ENCODE measurements around the gene OR10H3.

GRCh38 chr19:15787611-15788155 is 49.9 kb downstream of the OR10H3 start, which contains the start of gene OR10H5:
- no peak for TF ChIP-seq CTCF (optimal IDR thresholded peaks at IDR 0.05 in 1 of 3, IDR thresholded peaks at IDR 0.05 in 1 of 3, conservative IDR thresholded peaks at IDR 0.05 in 1 of 3; ENCODE audit: extremely low read depth in 1 of 3, insufficient read depth in 2 of 3, low read length in 3 of 3)
- TF ChIP-seq EZH2 (IDR thresholded peaks at IDR 0.05; ENCODE audit: low read length), result no peak

All from keratinocyte (primary cell).